Measurements from ENCODE around the gene COL6A2. TPM values are rescaled to one million over a fixed set of nuclear protein-coding genes. Genes with fewer than 3 reads are reported as not detected.

Gene COL6A2
- total and polyA plus RNA-seq, 2 of the 13 experiments (the other 11 are each of a cell fraction or from before 2014, with no cell fraction given) = 0.07 to 0.41 TPM

- TF ChIP-seq ZSCAN31 (CRISPR knock-in tag; IDR thresholded peaks at IDR 0.05; ENCODE audit: low read depth) (no peak), ZC3H4 (CRISPR knock-in tag; IDR thresholded peaks at IDR 0.05; ENCODE audit: borderline replicate concordance) (no peak), ZBTB20 (CRISPR knock-in tag; IDR thresholded peaks at IDR 0.05; ENCODE audit: borderline replicate concordance, low read depth) (no peak), ATF5 (CRISPR knock-in tag; IDR thresholded peaks at IDR 0.05; ENCODE audit: low read depth) (0 out of 2 replicates have a peak, but pooled peaks have one; percentile 7), RBFOX2 (IDR thresholded peaks at IDR 0.05; ENCODE audit: low read depth, low read length) (no peak), ZNF296 (CRISPR knock-in tag; conservative IDR thresholded peaks at IDR 0.05) (no peak), CBX5 (CRISPR knock-in tag; IDR thresholded peaks at IDR 0.05; ENCODE audit: borderline replicate concordance) (no peak), ZBTB40 (IDR thresholded peaks at IDR 0.05) (no peak), ZBTB40 (CRISPR knock-in tag; IDR thresholded peaks at IDR 0.05) (no peak), GTF2F1 (IDR thresholded peaks at IDR 0.05; ENCODE audit: low read length) (no peak), SKIL (CRISPR knock-in tag; IDR thresholded peaks at IDR 0.05; ENCODE audit: borderline replicate concordance) (no peak), GATAD2A (CRISPR knock-in tag; IDR thresholded peaks at IDR 0.05) (no peak), NFKBIZ (CRISPR knock-in tag; IDR thresholded peaks at IDR 0.05) (no peak), ZNF282 (IDR thresholded peaks at IDR 0.05; ENCODE audit: partially characterized antibody) (no peak)
Measured at GRCh38 chr21:46154955-46155513, 57.1 kb downstream of the COL6A2 start (continued).
